Tibial nerve (tissue), 4 donors: ENCODE results near the gene ACVR1B.

ENCODE experiments used
- CTCF ChIP-seq, 5 experiments: fragments of 200-600 bp in 3 of 5; fragments of 450-650 bp in 2 of 5; sonication (generic) in 3 of 5; IDR thresholded peaks; one replicate each; pipeline ENCODE4 v1.5.1; 2016 to 2019; ENCODE audit warnings: antibody characterized with exemption in 5 of 5, mild to moderate bottlenecking in 3 of 5, moderate library complexity in 2 of 5
- EP300 ChIP-seq, 2 donors: sonication (generic); formaldehyde crosslinking; IDR thresholded peaks; one replicate each; pipeline ENCODE4 v1.6.1; 2017; ENCODE audit warnings: antibody characterized with exemption in 2 of 2, mild to moderate bottlenecking in 1 of 2

- TF ChIP-seq EP300 (IDR thresholded peaks at IDR 0.05) (no peak), CTCF (IDR thresholded peaks at IDR 0.05) (no peak)
These were observed 3.4 kb upstream of the ACVR1B start for GRCh38 chr12:51948066-51948465.
